GM12878 (cell line): Measurements from ENCODE around the gene RASAL2. TPM values are rescaled to one million over a fixed set of nuclear protein-coding genes. Genes with fewer than 3 reads are reported as not detected.

Experiments used
- ATAC-seq: fragments of 200-7000 bp; cut with Tn5 transposase; 3 replicates; pipeline ENCODE4 v1.9.1; 2020; ENCODE audit warnings: mild to moderate bottlenecking, moderate library complexity
- BruUV-seq: library from RNA; stranded (reverse); fragments of 400-500 nt; replicated peaks from 2 replicates; lab custom pipeline; 2021; lab: Mats Ljungman, UMichigan
- CTCF ChIA-PET: fragments of 300-600 bp; sonication (Branson Sonifier 250); formaldehyde crosslinking; extraction: SDS; loops from one replicate; lab custom pipeline; 2021; ENCODE audit warnings: inconsistent platforms; lab: Yijun Ruan, JAX
- POLR2A ChIA-PET: fragments of 350-600 bp; formaldehyde crosslinking; extraction: SDS; loops from one replicate; lab custom pipeline; 2021; ENCODE audit warnings: inconsistent platforms; lab: Charles Lee
- RAD21 ChIA-PET: fragments of 300-600 bp; sonication (Branson Sonifier 250); formaldehyde crosslinking; loops from one replicate; lab custom pipeline; 2023; ENCODE audit warnings: antibody characterized with exemption; ENCODE audit not compliant: unreplicated experiment; lab: Charles Lee
- SMC1A ChIA-PET: fragments of 300-600 bp; sonication (Branson Sonifier 250); formaldehyde crosslinking; loops from one replicate; lab custom pipeline; 2023; ENCODE audit not compliant: unreplicated experiment, uncharacterized antibody; lab: Charles Lee
- DNase-seq: peaks from one replicate; pipeline ENCODE4 v3.0.0-alpha.2; 2011; ENCODE audit warnings: low read depth, low spot score
- FAIRE-seq: peaks from 3 replicates; lab custom pipeline; 2011; peaks lifted over from hg19 to GRCh38; lab: Jason Lieb, UNC
- H2AFZ ChIP-seq: 2 replicates; pipeline ENCODE4 v1.6.0; 2011; ENCODE audit warnings: low read depth, low read length, control low read depth; ENCODE audit not compliant: control insufficient read depth
- H3K27ac ChIP-seq: 2 replicates; pipeline ENCODE4 v1.5.1; 2011; ENCODE audit warnings: control low read depth; ENCODE audit not compliant: control insufficient read depth, insufficient read depth
- H3K27me3 ChIP-seq, 2 experiments: replicated peaks in 1 of 2; 2 replicates each; pipeline versions ENCODE4 v1.6.0 to v1.6.1; 2011; ENCODE audit warnings: low read length in 1 of 2; ENCODE audit not compliant: control insufficient read depth in 2 of 2, insufficient read depth in 2 of 2
- H3K36me3 ChIP-seq, 2 experiments: 2 replicates each; pipeline ENCODE4 v1.5.1; 2011; ENCODE audit warnings: low read length in 1 of 2; ENCODE audit not compliant: control insufficient read depth in 2 of 2, insufficient read depth in 2 of 2
- H3K4me1 ChIP-seq: 2 replicates; pipeline ENCODE4 v1.6.1; 2011; ENCODE audit warnings: mild to moderate bottlenecking, low read length, moderate library complexity, mixed read lengths; ENCODE audit not compliant: control insufficient read depth, insufficient read depth
- H3K4me2 ChIP-seq: 2 replicates; pipeline ENCODE4 v1.6.0; 2011; ENCODE audit warnings: control low read depth; ENCODE audit not compliant: control insufficient read depth, insufficient read depth
- H3K4me3 ChIP-seq: fragments of 200-600 bp; sonication (generic); 2 replicates; pipeline ENCODE4 v1.5.1; 2016
- H3K79me2 ChIP-seq: 2 replicates; pipeline ENCODE4 v1.6.0; 2011; ENCODE audit warnings: low read length; ENCODE audit not compliant: control insufficient read depth, insufficient read depth
- H3K9ac ChIP-seq: 2 replicates; pipeline ENCODE4 v1.8.0; 2011; ENCODE audit warnings: low read length, control low read depth, mixed read lengths; ENCODE audit not compliant: control insufficient read depth, insufficient read depth
- H3K9me3 ChIP-seq: replicated peaks from 3 replicates; pipeline ENCODE4 v1.5.1; 2011; ENCODE audit warnings: mild to moderate bottlenecking, low read length; ENCODE audit not compliant: control insufficient read depth, insufficient read depth
- H4K20me1 ChIP-seq: 2 replicates; pipeline ENCODE4 v1.6.0; 2011; ENCODE audit not compliant: control insufficient read depth, insufficient read depth
- FOXK2 ChIP-seq: fragments of 450-650 bp; IDR thresholded peaks from 2 replicates; pipeline ENCODE4 v1.6.1; 2017; ENCODE audit warnings: mild to moderate bottlenecking, moderate library complexity
- IRF4 ChIP-seq: IDR thresholded peaks from 2 replicates; pipeline ENCODE4 v1.6.1; 2011; ENCODE audit warnings: low read depth, low read length
- MTA2 ChIP-seq: fragments of 450-650 bp; IDR thresholded peaks from 2 replicates; pipeline ENCODE4 v1.6.1; 2016; ENCODE audit warnings: low read depth, mild to moderate bottlenecking, moderate library complexity
- RAD21 ChIP-seq: IDR thresholded peaks from 2 replicates; pipeline ENCODE4 v1.6.1; 2011; ENCODE audit warnings: mild to moderate bottlenecking, low read depth, low read length, moderate library complexity; ENCODE audit not compliant: insufficient read depth
- SIN3A ChIP-seq: IDR thresholded peaks from 2 replicates; pipeline ENCODE4 v1.6.1; 2012; ENCODE audit warnings: low read depth, low read length, improper control_type of control experiment
- SMC3 ChIP-seq: IDR thresholded peaks from 2 replicates; pipeline ENCODE4 v1.6.1; 2011; ENCODE audit warnings: low read length, improper control_type of control experiment, borderline replicate concordance
- STAT1 ChIP-seq: fragments of 450-650 bp; conservative IDR thresholded peaks from 2 replicates; pipeline ENCODE4 v1.6.1; 2014; ENCODE audit warnings: antibody characterized with exemption, mild to moderate bottlenecking
- YY1 ChIP-seq: IDR thresholded peaks from 2 replicates; pipeline ENCODE4 v1.6.1; 2011; ENCODE audit warnings: low read depth, mild to moderate bottlenecking, low read length
- ZNF622 ChIP-seq: fragments of 450-650 bp; IDR thresholded peaks from 2 replicates; pipeline ENCODE4 v1.6.1; 2017; ENCODE audit warnings: mild to moderate bottlenecking, inconsistent platforms
- WGBS: methylation state at CpG from one replicate; pipeline ENCODE4 v1.1.6; 2016; ENCODE audit warnings: low lambda C conversion rate; ENCODE audit not compliant: insufficient replicate concordance, insufficient coverage; ENCODE audit errors: missing lambda C conversion rate; 5-methylcytosine and 5-hydroxymethylcytosine counted together
- in situ Hi-C: fragments of 300-500 bp; cut with MboI; formaldehyde crosslinking; loops from 9 replicates; pipeline ENCODE4 v1.14.3; 2018; ENCODE audit warnings: mixed read lengths
- intact Hi-C: fragments of 100-400 bp; cut with micrococcal nuclease; formaldehyde crosslinking; loops from one replicate; pipeline ENCODE4 v1.14.2; 2022; ENCODE audit not compliant: unreplicated experiment
- polyA plus RNA-seq, 11 experiments: library from polyadenylated mRNA; depleted of rRNA in 4 of 11; unstranded in 6 of 11; stranded (reverse) in 5 of 11; fragments of >200 nt; fragmentation: Nextera tagmentation in 4 of 11; fragmentation: Illumina TruSeq in 1 of 11; extraction: Ambion mirVana in 4 of 11; extraction: Trizol in 1 of 11; gene quantifications; 1 replicate in 1 of 11; 2 replicates in 10 of 11; pipeline versions ENCODE4 v1.2.1 to v1.2.3, GENCODE V29; 2011 to 2016; ENCODE audit warnings: inconsistent platforms in 2 of 11, missing spikeins in 2 of 11, low read depth in 1 of 11
- total RNA-seq, 4 experiments: library from RNA; depleted of rRNA in 3 of 4; stranded (reverse); fragments of >200 nt in 3 of 4; fragmentation: Illumina TruSeq in 1 of 4; extraction: Trizol in 1 of 4; gene quantifications; 2 replicates each; pipeline versions ENCODE4 v1.2.1 to v1.2.3, GENCODE V29; 2013 to 2021
- TF ChIP-seq, protein P1 (sequence below): fragments of 450-650 bp; IDR thresholded peaks from 2 replicates; pipeline ENCODE4 v1.6.1; 2016; ENCODE audit warnings: mild to moderate bottlenecking
- TF ChIP-seq, protein P2 (sequence below), 3 experiments: IDR thresholded peaks in 2 of 3; conservative IDR thresholded peaks in 1 of 3; 2 replicates each; pipeline ENCODE4 v1.5.1; 2011; ENCODE audit warnings: low read depth in 3 of 3, low read length in 3 of 3, mild to moderate bottlenecking in 3 of 3, control low read depth in 2 of 3, moderate library complexity in 2 of 3, inconsistent platforms in 1 of 3, mixed read lengths in 1 of 3; ENCODE audit not compliant: control insufficient read depth in 2 of 3, insufficient read depth in 1 of 3; ENCODE audit errors: extremely low read depth in 1 of 3
- TF ChIP-seq, protein P3 (sequence below): fragments of 450-650 bp; IDR thresholded peaks from 2 replicates; pipeline ENCODE4 v1.6.1; 2016; ENCODE audit warnings: mild to moderate bottlenecking, moderate library complexity, borderline replicate concordance

RASAL2 gene
- total and polyA plus RNA-seq, 10 of the 15 experiments (the other 5 are each of a cell fraction or from before 2014, with no cell fraction given) = 0.02 to 6.9 (median 0.17) TPM; not detected in 1

DNA sequence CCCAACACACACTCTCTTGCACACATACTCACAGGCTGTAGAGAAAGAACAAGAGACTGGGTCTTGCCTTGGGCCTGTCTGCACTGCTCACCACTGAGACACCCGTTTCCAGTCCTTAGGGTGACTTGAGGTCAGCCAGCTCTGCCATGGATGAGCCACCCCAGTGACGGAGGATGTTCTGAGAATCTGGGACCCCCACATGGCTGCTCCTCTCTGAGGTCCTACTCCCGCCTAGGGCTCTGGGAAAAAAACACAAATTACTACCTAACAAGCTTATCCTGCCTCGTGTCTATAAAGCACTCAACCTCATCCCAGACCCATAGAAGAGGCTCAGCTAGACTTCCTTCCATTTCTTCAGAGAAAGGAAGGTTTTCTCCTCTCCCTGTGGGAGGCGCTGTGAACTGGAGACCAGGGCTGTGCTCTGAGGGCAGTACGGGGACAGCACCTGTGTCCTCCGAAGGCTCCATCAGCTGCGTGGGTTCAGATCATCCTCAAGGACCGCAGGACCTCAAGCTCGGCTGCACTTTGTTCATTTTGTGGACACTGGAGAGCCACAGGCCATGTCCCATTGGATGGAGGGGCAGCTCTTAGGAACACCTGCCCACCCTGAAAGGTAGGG lies 407.1 kb downstream of the RASAL2 start (continued):
- TF ChIP-seq, protein P1, sequence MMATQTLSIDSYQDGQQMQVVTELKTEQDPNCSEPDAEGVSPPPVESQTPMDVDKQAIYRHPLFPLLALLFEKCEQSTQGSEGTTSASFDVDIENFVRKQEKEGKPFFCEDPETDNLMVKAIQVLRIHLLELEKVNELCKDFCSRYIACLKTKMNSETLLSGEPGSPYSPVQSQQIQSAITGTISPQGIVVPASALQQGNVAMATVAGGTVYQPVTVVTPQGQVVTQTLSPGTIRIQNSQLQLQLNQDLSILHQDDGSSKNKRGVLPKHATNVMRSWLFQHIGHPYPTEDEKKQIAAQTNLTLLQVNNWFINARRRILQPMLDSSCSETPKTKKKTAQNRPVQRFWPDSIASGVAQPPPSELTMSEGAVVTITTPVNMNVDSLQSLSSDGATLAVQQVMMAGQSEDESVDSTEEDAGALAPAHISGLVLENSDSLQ = no peak
- no peak for TF ChIP-seq FOXK2

DNA sequence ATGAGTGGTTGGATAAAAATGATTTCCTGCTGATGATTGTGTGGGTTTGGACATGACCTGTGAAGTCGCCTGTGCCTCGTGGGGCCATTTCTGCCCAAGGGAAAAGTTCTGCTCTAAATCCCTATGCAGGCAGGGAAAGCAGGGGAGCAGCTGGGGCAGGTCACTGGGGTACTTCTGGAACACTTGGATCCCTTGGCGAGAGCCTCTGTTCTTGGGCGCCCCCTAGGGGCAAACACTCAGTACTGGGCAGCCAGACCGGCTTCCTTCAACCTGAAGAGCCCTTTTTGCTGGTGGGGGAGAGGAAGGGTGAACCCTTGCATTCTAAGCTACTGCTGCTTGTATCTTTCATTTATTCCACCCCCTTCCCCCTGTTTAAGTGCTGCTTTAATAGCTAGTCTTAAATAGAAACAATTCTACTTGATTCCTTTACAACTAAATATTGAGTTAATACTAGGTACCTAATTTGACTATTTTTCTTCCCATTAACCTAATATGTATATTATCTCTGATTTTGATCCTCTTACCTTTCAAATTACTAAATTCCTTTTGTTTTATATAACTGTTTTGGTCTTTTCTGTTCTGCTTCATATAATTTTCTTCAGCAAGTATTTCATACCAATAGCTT lies 407.9 kb downstream of the RASAL2 start:
- POLR2A ChIA-PET = no interaction called here
- H3K27ac ChIP-seq = no peak overlapping the region
- intact Hi-C loops (loop anchor here (1.0 kb wide), 2 partner anchors 140 to 192 kb away; no protein-coding TSS in a partner anchor), in situ Hi-C loops (loop anchor here (5.0 kb wide), 1 partner anchor 190 kb away; no protein-coding TSS in a partner anchor)
- no peaks in the 10 kb centered on the region for H3K79me2 ChIP-seq
- H3K9ac ChIP-seq = no peak overlapping the region
- no peak overlapping the region for H3K4me2 ChIP-seq
- peak; percentile 41 for FAIRE-seq
- H2AFZ ChIP-seq = no peak overlapping the region
- H4K20me1 ChIP-seq = no peaks in the 10 kb centered on the region
- SMC1A ChIA-PET = interaction anchor here (0.6 to 7.4 kb wide), 9 partner anchors 10 to 503 kb away, joined by 3 to 73 read pairs (median 4); no protein-coding TSS in a partner anchor
- H3K36me3 ChIP-seq = no peaks in the 10 kb centered on the region
- 0% methylated on average over 5 of the region's 5 CpGs for WGBS
- no TSS peak for BruUV-seq
- CTCF ChIA-PET = interaction anchor here (0.6 to 11.2 kb wide), 46 partner anchors 9 to 909 kb away, joined by 3 to 187 read pairs (median 4); partner anchors contain the start of gene TEX35
- no peak overlapping the region for H3K4me3 ChIP-seq
- H3K27me3 ChIP-seq = no peaks in the 10 kb centered on the region
- no peaks in the 10 kb centered on the region for H3K4me1 ChIP-seq
- peak; percentile 94 for ATAC-seq
- DNase-seq = peak; percentile 1
- RAD21 ChIA-PET = interaction anchor here (1.1 to 3.2 kb wide), 6 partner anchors 26 to 191 kb away, joined by 3 to 19 read pairs (median 5); no protein-coding TSS in a partner anchor
- H3K9me3 ChIP-seq = no peaks in the 10 kb centered on the region
- no peak for TF ChIP-seq SIN3A
- peak; percentile 63 for TF ChIP-seq RAD21
- TF ChIP-seq, protein P2, sequence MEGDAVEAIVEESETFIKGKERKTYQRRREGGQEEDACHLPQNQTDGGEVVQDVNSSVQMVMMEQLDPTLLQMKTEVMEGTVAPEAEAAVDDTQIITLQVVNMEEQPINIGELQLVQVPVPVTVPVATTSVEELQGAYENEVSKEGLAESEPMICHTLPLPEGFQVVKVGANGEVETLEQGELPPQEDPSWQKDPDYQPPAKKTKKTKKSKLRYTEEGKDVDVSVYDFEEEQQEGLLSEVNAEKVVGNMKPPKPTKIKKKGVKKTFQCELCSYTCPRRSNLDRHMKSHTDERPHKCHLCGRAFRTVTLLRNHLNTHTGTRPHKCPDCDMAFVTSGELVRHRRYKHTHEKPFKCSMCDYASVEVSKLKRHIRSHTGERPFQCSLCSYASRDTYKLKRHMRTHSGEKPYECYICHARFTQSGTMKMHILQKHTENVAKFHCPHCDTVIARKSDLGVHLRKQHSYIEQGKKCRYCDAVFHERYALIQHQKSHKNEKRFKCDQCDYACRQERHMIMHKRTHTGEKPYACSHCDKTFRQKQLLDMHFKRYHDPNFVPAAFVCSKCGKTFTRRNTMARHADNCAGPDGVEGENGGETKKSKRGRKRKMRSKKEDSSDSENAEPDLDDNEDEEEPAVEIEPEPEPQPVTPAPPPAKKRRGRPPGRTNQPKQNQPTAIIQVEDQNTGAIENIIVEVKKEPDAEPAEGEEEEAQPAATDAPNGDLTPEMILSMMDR (IDR thresholded peaks at IDR 0.05 in 2 of 3, conservative IDR thresholded peaks at IDR 0.05 in 1 of 3; ENCODE audit: control insufficient read depth in 2 of 3, extremely low read depth in 1 of 3, insufficient read depth in 1 of 3, low read depth in 3 of 3, low read length in 3 of 3) = peak; percentile 81 to 96 (median 91)
- no peak for TF ChIP-seq STAT1
- TF ChIP-seq MTA2 = no peak
- TF ChIP-seq, protein P3, sequence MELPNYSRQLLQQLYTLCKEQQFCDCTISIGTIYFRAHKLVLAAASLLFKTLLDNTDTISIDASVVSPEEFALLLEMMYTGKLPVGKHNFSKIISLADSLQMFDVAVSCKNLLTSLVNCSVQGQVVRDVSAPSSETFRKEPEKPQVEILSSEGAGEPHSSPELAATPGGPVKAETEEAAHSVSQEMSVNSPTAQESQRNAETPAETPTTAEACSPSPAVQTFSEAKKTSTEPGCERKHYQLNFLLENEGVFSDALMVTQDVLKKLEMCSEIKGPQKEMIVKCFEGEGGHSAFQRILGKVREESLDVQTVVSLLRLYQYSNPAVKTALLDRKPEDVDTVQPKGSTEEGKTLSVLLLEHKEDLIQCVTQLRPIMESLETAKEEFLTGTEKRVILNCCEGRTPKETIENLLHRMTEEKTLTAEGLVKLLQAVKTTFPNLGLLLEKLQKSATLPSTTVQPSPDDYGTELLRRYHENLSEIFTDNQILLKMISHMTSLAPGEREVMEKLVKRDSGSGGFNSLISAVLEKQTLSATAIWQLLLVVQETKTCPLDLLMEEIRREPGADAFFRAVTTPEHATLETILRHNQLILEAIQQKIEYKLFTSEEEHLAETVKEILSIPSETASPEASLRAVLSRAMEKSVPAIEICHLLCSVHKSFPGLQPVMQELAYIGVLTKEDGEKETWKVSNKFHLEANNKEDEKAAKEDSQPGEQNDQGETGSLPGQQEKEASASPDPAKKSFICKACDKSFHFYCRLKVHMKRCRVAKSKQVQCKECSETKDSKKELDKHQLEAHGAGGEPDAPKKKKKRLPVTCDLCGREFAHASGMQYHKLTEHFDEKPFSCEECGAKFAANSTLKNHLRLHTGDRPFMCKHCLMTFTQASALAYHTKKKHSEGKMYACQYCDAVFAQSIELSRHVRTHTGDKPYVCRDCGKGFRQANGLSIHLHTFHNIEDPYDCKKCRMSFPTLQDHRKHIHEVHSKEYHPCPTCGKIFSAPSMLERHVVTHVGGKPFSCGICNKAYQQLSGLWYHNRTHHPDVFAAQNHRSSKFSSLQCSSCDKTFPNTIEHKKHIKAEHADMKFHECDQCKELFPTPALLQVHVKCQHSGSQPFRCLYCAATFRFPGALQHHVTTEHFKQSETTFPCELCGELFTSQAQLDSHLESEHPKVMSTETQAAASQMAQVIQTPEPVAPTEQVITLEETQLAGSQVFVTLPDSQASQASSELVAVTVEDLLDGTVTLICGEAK = no peak
- no peak for TF ChIP-seq IRF4
- TF ChIP-seq SMC3 = peak; percentile 73
- TF ChIP-seq ZNF622 = no peak
- peak; percentile 45; the same call in 1 of the 2 replicates for TF ChIP-seq YY1
